Central memory CD8-positive, alpha-beta T cell (primary cell): ENCODE measurements around the gene B4GALT1.

ENCODE experiments used
- ATAC-seq: fragments of 150-1000 bp; cut with Tn5 transposase; replicated peaks from 2 replicates; pipeline ENCODE4 v1.10.0; 2022; ENCODE audit warnings: mild to moderate bottlenecking, moderate FRiP score, moderate number of reproducible peaks; ENCODE audit not compliant: poor library complexity, severe bottlenecking; ENCODE audit errors: extremely low read depth
- DNase-seq, 2 donors: peaks; one replicate each; pipeline ENCODE4 v3.0.0; 2021; ENCODE audit warnings: low spot score in 2 of 2
- H3K27ac Mint-ChIP-seq: one replicate; pipeline ENCODE4 v1.8.0; 2022; ENCODE audit warnings: low read depth, mild to moderate bottlenecking, moderate library complexity, mixed read lengths
- H3K27me3 Mint-ChIP-seq: one replicate; pipeline ENCODE4 v1.8.0; 2022; ENCODE audit warnings: mixed read lengths
- H3K36me3 Mint-ChIP-seq: one replicate; pipeline ENCODE4 v1.8.0; 2022; ENCODE audit warnings: mild to moderate bottlenecking, moderate library complexity, mixed read lengths; ENCODE audit not compliant: insufficient read depth
- H3K4me1 Mint-ChIP-seq: one replicate; pipeline ENCODE4 v1.8.0; 2022; ENCODE audit warnings: mixed read lengths
- H3K4me3 Mint-ChIP-seq: one replicate; pipeline ENCODE4 v1.8.0; 2022; ENCODE audit warnings: mild to moderate bottlenecking, moderate library complexity, mixed read lengths
- H3K9me3 Mint-ChIP-seq: one replicate; pipeline ENCODE4 v1.8.0; 2022; ENCODE audit warnings: mixed read lengths

B4GALT1 gene

GRCh38 chr9:33167084-33167971, at the start of gene B4GALT1:
TSS of gene B4GALT1 (minus strand) at chr9:33167336. CDS start at chr9:33167169, 167 bp downstream.
- Mint-ChIP-seq H3K27me3 (no peaks in the 10 kb centered on the region), H3K36me3 (peaks cover 36% of the 10 kb centered on the region), H3K9me3 (no peaks in the 10 kb centered on the region), H3K27ac (peak within 1 kb of the TSS; percentile 99), H3K4me1 (peaks cover 66% of the 10 kb centered on the region), H3K4me3 (peak within 1 kb of the TSS; percentile 85)
- ATAC-seq (peak; percentile 75), DNase-seq (peak; percentile 87)

GRCh38 chr9:33211695-33212393, 44.7 kb upstream of the B4GALT1 start:
- H3K9me3 Mint-ChIP-seq, result no peaks in the 10 kb centered on the region
- H3K27me3 Mint-ChIP-seq, result no peaks in the 10 kb centered on the region
- H3K4me1 Mint-ChIP-seq, result no peaks in the 10 kb centered on the region
- H3K4me3 Mint-ChIP-seq, result no peak overlapping the region
- H3K36me3 Mint-ChIP-seq, result peaks cover 2% of the 10 kb centered on the region
- DNase-seq, result no peak
- no peak overlapping the region for H3K27ac Mint-ChIP-seq
- ATAC-seq, result no peak

- no peak for DNase-seq
- Mint-ChIP-seq H3K27ac (no peak overlapping the region), H3K36me3 (peaks cover 2% of the 10 kb centered on the region), H3K4me1 (no peaks in the 10 kb centered on the region), H3K9me3 (no peaks in the 10 kb centered on the region), H3K4me3 (no peak overlapping the region), H3K27me3 (peaks cover 6% of the 10 kb centered on the region)
- ATAC-seq, result no peak
These were observed 43.0 kb upstream of the B4GALT1 start for GRCh38 chr9:33210006-33210715.

GRCh38 chr9:33209394-33209793, 42.3 kb upstream of the B4GALT1 start:
- no peaks in the 10 kb centered on the region for H3K9me3 Mint-ChIP-seq
- H3K36me3 Mint-ChIP-seq, result peaks cover 2% of the 10 kb centered on the region
- DNase-seq (no peak), ATAC-seq (no peak)
- no peak overlapping the region for H3K27ac Mint-ChIP-seq
- no peak overlapping the region for H3K4me3 Mint-ChIP-seq
- peaks cover 13% of the 10 kb centered on the region for H3K27me3 Mint-ChIP-seq
- no peaks in the 10 kb centered on the region for H3K4me1 Mint-ChIP-seq

GRCh38 chr9:33202552-33203201, 35.5 kb upstream of the B4GALT1 start:
- peaks cover 13% of the 10 kb centered on the region for H3K4me1 Mint-ChIP-seq
- peak overlapping the region; percentile 24 for H3K27ac Mint-ChIP-seq
- H3K36me3 Mint-ChIP-seq, result no peaks in the 10 kb centered on the region
- H3K27me3 Mint-ChIP-seq, result peaks cover 15% of the 10 kb centered on the region
- DNase-seq, result peak; percentile 17 to 31
- H3K4me3 Mint-ChIP-seq, result no peak overlapping the region
- ATAC-seq, result peak; percentile 95
- no peaks in the 10 kb centered on the region for H3K9me3 Mint-ChIP-seq

GRCh38 chr9:33202018-33202417, 34.9 kb upstream of the B4GALT1 start:
- H3K4me3 Mint-ChIP-seq, result no peak overlapping the region
- H3K36me3 Mint-ChIP-seq, result no peaks in the 10 kb centered on the region
- no peak for DNase-seq
- ATAC-seq, result no peak
- H3K27me3 Mint-ChIP-seq, result peaks cover 15% of the 10 kb centered on the region
- H3K27ac Mint-ChIP-seq, result no peak overlapping the region
- H3K9me3 Mint-ChIP-seq, result no peaks in the 10 kb centered on the region
- peaks cover 13% of the 10 kb centered on the region for H3K4me1 Mint-ChIP-seq

- H3K4me1 Mint-ChIP-seq, result peaks cover 13% of the 10 kb centered on the region
- no peak overlapping the region for H3K27ac Mint-ChIP-seq
- no peak overlapping the region for H3K4me3 Mint-ChIP-seq
- H3K27me3 Mint-ChIP-seq, result no peaks in the 10 kb centered on the region
- ATAC-seq (no peak), DNase-seq (no peak)
- no peaks in the 10 kb centered on the region for H3K9me3 Mint-ChIP-seq
- no peaks in the 10 kb centered on the region for H3K36me3 Mint-ChIP-seq
These were observed 31.0 kb upstream of the B4GALT1 start for GRCh38 chr9:33198165-33198564.

GRCh38 chr9:33197279-33198152, 30.4 kb upstream of the B4GALT1 start:
- no peak overlapping the region for H3K27ac Mint-ChIP-seq
- no peaks in the 10 kb centered on the region for H3K9me3 Mint-ChIP-seq
- no peaks in the 10 kb centered on the region for H3K36me3 Mint-ChIP-seq
- DNase-seq, result no peak
- peaks cover 7% of the 10 kb centered on the region for H3K4me1 Mint-ChIP-seq
- H3K4me3 Mint-ChIP-seq, result no peak overlapping the region
- H3K27me3 Mint-ChIP-seq, result no peaks in the 10 kb centered on the region
- no peak for ATAC-seq

GRCh38 chr9:33196736-33197135, 29.6 kb upstream of the B4GALT1 start:
- no peak for ATAC-seq
- Mint-ChIP-seq H3K4me1 (peaks cover under 1% of the 10 kb centered on the region), H3K4me3 (no peak overlapping the region), H3K9me3 (no peaks in the 10 kb centered on the region), H3K36me3 (no peaks in the 10 kb centered on the region), H3K27ac (no peak overlapping the region), H3K27me3 (no peaks in the 10 kb centered on the region)
- DNase-seq, result no peak

GRCh38 chr9:33193818-33194217, 26.7 kb upstream of the B4GALT1 start:
- no peaks in the 10 kb centered on the region for H3K27me3 Mint-ChIP-seq
- no peak overlapping the region for H3K27ac Mint-ChIP-seq
- DNase-seq, result no peak
- no peaks in the 10 kb centered on the region for H3K9me3 Mint-ChIP-seq
- no peak overlapping the region for H3K4me3 Mint-ChIP-seq
- ATAC-seq, result no peak
- no peaks in the 10 kb centered on the region for H3K36me3 Mint-ChIP-seq
- no peaks in the 10 kb centered on the region for H3K4me1 Mint-ChIP-seq

GRCh38 chr9:33192493-33193255, 25.5 kb upstream of the B4GALT1 start:
- no peaks in the 10 kb centered on the region for H3K9me3 Mint-ChIP-seq
- no peaks in the 10 kb centered on the region for H3K27me3 Mint-ChIP-seq
- H3K27ac Mint-ChIP-seq, result no peak overlapping the region
- ATAC-seq (no peak), DNase-seq (no peak)
- H3K4me3 Mint-ChIP-seq, result no peak overlapping the region
- H3K36me3 Mint-ChIP-seq, result no peaks in the 10 kb centered on the region
- no peaks in the 10 kb centered on the region for H3K4me1 Mint-ChIP-seq
